Stimulated activated CD8-positive, alpha-beta memory T cell treated with anti-CD3 and anti-CD28 coated beads, Interleukin-2, amount 100 ng/mL, for 1 hour (primary cell): ENCODE results near the gene CNTFR.
A peak's percentile ranks its signal among the peaks of the same experiment; 100 is the strongest.

Experiments
- DNase-seq, 2 donors: peaks; one replicate each; pipeline ENCODE4 v3.0.0-alpha.2; 2020; ENCODE audit warnings: low read depth in 2 of 2

The CNTFR gene

DNA sequence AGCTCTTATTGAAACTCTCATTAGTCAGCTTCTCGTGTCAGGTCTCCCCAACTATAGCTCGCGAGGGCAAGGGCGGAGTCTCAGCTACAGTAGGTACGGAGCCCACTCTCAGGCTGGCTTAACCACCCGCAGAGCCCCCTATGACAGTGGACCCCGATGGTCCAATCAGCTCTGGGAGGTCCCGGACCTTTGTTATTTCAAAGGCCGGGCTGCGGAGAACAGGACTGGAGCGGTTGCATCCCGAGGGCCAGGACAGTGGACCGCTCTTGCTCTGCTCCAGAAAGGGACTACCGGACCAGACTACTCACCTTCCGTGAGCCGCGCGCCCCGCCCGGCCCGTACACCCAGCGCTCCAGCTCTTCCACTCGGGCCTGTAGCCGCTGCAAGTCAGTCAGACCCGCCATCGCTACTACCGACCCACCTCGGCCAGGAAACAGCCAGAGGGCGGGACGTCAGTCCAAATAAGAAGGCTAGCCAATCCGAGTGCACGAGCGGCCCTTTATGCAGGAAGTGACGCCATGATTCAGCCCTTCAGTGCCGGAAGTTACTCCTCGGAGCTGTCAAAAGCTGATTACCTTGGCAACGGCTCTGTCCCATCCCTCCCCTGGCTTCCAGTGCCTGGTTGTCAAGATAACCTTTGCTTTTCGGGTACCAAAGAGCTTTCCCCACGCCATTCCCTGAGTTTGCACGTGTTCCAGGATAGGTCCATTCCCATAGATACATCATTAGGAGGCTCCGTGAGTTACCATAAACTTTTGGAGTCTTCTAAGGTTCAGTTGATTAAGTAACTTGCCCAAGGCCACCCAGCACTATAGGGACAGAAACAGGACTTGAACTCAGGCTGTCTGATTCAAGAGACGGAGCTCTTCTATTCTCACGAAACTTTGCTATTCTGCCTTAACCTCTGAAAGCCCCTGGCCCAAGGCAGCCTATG lies 30.8 kb upstream of the CNTFR start, which contains the start of gene DCTN3:
DCTN3 (minus strand) TSS at position 435 of the 934 bp plus-strand sequence; CDS start at position 404, 31 bp downstream.
- DNase-seq = peak; percentile 75 to 81

DNA sequence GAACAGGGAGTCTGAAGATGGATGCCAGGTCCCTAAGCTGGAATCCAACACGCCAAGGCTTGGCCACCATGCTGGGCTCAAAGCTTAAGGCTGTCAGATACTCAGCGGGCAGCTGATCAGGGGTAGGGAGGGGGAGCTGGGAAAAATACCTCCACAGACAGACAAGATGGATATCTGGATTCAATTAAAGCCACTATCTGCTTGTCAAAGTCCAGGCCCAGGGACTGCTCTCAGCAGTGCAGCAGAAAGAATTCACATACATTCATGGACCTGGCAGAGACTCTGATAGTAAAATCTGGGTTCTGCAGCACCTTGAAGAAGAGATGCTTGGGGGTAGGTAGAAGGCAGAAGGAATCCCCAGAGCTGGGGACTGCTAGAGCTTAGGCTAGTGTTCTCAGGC lies 25.6 kb upstream of the CNTFR start:
- DNase-seq = no peak

DNA sequence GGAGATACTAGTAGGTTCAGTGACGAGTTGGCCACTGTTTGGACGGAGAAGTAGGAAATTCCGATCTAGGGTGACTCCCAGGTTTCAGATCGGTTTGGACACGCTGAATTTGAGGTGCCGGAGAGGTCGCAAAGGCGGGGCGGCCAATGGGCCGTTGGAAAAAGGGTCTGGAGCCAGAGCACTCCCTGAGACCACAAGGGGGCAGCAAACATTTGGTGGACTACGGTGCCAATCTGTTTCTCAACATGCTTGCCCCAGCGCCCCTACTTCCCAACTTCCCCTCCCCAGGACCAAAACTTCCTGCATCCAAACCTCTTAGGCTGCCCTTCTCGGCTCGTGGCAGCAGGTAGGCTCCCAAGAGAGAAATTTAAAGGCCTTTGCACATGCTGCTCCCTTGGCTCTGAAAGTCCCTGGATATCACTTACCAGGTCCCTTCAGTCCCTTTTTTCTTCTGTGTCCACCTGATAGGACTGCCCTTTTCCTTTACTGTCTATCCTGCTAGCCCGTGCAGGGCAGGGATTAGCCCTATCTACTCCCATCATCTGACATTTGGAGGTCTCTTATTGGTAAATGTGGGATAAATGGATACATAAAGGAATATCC lies 23.4 kb upstream of the CNTFR start:
- peak in 1 of 2 donors; percentile 47 for DNase-seq

DNA sequence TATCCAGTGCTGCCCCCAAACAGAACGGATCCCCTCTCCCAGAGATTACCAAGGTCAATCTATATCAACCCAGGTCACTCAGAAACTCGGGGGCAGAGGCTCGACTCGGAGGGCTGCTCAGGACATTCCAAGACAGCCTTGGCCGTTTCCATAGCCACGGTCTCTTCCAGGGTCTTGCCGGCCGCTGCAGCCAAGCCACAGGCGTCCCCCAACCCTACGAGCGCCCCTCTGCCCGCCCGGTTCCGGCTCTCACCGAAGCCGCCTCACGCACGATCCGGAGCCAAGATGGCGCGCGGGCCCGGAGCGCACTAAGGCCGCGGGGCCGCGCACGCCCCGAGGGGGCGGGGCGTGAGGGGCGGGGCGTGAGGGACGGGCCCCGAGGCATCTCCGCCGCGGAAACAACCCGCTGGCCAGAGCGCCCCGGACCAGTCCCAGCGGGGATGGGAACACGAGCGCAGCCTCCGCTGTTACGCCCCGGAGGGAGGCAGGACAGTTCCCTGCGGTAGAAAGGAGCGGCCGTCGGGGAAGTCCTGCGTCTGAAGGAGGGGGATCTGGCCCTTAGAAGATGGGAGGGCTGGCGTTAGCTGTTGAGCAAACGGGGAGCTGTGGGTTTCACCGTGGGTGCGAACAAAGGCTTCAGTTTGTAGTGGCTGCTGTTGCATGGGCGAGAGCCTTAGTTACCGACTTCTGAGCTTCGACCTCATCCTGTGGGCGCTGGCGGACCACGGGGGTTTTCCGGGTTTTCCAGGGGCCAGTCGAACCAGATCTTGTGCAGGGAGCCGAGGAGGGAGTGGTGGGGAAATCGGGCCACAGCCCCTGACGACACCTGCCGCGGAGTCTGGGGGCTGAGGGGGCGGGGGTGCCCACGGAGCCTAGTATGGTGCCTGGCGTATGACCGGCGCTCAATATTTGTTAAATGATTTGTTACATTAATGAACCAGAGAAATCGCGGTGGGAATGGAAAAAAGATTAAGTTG lies 22.6 kb upstream of the CNTFR start, which contains the start of gene RPP25L:
RPP25L (minus strand) TSS at position 287 of the 977 bp plus-strand sequence. CDS start 801 bp downstream, outside the sequence.
- DNase-seq = peak; percentile 64 to 77

DNA sequence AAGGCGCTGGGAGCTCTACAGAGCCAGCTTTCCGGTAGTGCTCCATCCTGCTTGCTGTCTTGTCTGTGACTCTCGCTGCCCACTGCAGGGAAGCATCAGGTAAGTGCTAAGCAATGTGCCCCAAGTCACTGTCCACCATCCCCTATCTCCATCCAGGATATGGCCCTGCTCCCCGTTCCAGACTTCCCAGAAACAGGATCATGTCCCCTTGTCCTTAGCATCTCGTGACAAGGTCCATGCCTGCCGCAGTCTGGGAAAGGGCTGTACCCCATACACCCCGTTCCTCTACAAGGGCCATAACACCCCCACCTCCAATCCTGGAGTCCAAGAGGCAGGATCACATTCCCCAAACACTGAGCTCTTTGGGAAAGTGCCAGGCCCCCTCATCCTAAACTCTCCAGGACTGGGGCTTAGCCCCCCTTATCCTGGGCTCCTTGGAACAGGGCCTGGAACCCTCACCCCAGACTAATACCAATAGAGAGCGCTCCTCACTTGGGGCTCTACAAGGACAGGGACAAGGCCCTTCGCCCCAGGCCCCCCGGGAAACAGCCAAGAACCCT lies 21.8 kb upstream of the CNTFR start:
- no peak for DNase-seq

DNA sequence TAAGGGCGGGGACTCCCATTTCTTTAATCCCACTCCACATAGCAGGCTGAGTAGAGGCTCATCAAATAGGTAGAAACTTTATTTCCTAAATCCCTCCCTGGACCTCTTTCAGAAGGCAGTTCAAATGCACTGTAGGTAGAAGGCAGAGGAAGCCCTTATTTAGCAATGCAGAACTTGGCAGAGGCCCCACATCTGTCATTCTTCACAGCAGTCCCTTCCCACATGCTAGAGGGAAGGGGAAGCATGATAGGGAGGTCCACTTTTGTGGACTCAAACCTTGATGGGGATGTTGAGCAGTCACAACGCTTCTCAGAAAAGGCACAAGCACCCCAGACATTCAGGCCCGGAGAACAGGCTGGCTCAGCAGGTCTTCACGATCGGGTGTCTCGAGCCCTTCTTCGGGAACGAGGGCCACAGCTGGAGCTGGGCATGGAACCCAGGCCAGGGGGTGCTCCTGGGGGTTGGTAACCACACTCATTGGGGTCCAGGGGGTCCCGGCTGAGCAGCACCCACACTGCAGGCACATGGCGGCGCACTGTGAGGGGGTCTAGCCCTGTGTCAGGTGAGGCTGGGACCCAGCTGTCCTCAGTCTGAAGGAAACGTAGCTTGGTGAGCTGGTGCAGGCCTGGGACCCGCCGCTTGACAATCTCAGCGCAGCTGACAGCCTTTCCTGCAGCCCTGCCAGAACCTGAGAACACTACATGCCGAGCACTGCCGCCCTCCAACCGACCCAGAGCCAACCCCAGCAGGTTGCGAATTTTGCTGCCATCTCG lies 21.1 kb upstream of the CNTFR start:
- no peak for DNase-seq

DNA sequence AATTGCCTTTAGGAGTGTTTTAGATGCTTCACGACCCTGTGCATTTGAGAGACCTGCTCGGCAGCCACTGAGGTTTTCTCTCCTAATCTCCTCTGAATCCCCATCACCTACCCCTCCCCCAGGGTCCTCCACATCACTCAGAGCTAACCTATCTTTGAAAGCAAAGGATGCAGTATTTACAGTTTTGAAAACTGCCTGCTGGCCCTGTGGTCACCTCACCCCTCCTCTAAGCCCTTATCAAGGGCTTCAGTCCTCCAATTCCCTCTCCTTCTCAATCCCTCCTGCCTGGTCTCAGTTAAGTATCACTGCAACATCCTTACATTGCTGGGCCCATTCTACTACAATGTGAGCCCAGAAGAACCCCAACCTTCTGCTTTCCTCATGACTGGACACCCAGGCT lies 17.8 kb upstream of the CNTFR start:
- no peak for DNase-seq

DNA sequence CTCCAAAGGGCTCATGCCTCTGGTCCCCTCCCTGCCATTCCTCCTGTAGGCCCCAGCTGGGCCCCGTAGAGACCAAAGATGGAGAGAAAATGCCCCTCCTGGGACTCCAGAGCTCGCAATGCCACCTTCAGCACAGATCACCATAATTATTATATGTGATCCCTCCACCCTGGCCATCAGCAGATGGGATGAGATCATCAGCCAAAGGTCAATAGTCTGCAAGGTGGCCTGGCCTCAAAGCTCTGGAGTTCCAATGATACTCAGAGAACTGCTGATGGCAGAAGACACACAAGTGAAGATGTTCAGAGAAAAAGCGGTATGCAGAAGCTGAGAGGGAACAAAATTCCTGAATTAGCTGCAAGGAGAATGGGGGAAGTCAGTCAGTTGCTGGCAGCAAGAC lies 17.4 kb upstream of the CNTFR start:
- no peak for DNase-seq

DNA sequence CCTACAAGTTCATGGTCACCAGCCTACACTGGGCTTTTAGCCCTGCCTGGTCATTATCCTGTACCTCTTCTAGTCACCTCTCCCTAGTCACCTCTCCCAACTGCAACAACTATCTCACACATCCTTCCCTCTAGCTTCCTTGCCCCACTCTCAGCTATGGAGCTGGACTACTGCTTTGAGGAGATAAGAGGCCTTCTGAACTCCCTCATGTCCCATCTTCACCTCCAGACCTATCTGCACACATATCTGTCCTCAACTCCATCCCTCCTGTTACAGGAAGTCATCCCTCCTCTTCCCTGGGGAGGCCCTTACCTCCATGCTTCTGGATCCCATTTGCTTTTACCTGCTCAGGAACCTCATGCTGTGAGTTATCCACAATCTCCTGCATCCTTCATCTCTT lies 16.7 kb upstream of the CNTFR start:
- DNase-seq = no peak

DNA sequence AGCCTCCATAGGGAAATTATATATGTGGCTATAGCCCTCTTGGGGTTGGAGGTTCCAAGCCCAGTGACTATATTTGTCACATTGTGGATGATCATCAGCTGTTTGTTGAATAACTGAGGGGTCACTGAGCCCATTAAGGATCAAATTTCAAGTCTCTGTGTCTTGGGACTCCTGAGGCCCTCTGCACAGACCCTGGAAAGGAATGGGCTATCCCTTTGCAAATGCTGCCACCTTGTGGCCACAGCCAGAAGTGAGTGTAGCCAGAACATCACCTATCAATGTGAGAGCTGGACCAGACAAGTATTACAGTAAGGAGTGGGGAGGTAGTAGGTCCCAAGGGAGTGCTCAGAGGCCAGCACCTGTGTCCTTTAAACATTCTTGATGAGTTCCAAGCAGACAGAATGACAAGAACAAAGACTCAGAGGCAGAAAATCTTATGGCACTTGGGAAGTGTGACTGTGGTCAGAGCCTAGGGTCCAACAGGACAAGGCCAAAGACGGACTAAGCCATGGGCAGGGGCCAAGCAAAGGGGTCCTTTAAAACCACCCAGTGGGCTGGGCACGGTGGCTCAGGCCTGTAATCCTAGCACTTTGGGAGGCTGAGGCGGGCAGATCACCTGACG lies 14.2 kb upstream of the CNTFR start:
- peak; percentile 67 to 68 for DNase-seq

DNA sequence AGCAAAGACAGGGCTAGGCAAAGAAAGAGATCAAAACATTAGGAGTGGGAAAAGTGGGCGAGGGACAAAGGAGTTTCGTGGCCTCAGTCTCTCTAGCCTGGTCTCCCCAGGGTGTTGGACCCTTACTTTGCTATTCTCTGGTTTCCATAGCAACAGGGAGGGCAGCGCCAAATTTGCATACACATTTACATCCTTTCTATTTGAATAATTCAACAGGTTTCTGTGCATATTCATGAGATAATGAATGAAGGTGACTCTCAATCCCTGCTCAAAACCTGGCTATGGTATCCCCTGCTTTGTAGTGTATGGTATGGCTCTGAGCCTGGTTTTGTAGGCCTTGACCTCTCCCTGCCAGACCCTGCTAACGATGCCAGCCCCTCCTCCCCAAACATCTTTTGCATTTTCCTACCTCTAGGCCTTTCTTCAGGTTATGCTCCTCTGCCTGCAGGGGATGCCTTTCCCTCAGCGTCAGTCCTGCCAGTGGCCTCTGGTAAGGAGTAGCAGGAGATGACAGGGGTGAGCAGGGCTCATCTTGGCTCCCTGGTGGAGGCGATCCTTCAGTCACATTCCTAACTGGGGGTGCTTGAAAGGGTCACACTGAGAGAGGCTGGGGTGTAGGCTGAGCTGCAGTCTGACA lies 12.5 kb upstream of the CNTFR start:
- DNase-seq = no peak

DNA sequence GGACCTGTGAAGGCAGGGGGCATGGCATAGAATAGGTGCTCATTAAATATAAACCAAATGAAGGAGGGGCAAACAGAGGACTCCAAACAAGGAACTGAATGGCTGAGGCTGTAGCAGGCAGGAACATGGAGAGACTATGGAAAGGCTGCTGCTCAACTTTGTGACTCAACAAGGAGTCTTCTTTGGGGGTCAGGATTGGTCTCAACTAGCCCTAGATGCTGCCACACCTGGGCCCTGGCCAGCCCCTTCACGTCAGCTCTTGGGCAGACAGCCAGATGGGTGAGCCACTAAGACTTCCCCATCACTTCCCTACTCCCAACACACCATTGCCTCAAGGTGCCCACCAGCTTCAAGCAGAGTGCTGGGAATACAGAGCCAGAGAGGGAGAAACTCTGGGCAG lies 11.4 kb upstream of the CNTFR start:
- no peak for DNase-seq

DNA sequence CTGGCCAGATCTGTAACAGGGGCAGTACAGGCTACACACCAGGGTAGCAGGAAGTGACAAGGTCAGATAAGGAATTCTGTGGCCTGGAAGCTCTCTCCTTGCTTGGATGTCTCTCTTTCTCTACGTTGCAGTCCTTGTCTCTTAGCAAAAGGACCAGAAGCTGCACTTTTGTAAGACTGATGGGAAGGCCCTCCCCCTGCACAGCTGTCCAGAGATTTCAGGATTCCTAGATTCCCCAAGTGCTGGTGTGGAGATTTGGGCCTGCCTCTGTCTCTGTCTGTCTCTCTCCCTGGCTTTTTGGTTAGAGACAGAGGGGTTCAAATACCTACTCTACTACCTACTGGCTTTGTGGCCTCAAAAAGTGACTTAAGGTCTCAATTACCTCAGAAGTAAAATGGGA lies 10.0 kb upstream of the CNTFR start:
- DNase-seq = no peak

DNA sequence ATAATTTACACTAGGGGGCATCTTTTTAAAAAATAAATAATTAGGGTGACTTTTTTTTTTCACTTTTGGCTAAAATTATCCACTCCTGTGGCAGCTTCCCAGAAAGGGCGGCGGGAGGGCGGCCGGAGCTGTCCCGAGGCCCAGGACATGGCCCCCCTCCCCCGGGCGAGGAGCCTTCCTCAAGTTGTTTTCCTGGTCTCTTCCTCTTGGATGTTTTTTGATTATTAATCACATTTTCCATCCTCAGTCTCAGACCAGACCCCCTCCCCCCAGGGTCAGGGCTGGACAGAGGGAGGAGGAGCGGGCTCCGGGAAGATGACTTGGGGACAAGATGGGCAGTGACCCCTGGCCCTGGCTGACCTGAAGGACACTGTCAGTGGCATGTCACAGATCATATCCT lies 4.7 kb upstream of the CNTFR start:
- no peak for DNase-seq

DNA sequence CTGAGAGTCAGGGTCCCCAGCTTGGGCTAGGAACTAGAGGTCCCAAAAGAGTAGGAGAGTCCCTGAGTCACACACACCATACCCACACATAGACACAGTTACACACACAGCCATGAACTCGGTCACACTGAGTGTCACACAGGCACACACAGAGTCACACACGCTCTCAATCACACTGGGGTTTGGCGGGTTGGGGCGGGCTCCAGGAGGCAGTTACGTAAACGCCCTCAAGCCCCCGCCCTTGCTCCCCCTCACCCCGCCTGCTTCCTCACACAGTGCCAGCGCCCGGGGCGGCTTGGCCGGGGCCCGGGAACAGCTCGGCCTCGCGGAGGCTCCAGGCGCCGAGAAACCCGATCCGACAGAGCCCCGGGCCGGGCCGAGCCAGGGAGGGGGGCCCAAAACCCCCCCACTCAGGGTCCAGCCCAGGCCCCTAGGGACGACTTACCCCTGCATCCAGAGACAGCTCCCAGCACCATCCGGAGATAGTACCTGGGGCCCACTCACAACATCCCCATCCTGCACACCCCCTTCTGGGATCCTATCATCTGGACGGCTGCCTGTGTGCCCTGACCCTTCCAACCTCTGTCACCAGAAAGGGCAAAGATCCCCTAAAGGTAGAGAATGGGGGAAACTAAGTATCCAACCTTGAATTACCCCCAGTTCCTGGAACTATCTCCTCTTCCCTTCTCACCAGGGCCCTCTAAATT lies 3.5 kb upstream of the CNTFR start:
- DNase-seq = no peak

DNA sequence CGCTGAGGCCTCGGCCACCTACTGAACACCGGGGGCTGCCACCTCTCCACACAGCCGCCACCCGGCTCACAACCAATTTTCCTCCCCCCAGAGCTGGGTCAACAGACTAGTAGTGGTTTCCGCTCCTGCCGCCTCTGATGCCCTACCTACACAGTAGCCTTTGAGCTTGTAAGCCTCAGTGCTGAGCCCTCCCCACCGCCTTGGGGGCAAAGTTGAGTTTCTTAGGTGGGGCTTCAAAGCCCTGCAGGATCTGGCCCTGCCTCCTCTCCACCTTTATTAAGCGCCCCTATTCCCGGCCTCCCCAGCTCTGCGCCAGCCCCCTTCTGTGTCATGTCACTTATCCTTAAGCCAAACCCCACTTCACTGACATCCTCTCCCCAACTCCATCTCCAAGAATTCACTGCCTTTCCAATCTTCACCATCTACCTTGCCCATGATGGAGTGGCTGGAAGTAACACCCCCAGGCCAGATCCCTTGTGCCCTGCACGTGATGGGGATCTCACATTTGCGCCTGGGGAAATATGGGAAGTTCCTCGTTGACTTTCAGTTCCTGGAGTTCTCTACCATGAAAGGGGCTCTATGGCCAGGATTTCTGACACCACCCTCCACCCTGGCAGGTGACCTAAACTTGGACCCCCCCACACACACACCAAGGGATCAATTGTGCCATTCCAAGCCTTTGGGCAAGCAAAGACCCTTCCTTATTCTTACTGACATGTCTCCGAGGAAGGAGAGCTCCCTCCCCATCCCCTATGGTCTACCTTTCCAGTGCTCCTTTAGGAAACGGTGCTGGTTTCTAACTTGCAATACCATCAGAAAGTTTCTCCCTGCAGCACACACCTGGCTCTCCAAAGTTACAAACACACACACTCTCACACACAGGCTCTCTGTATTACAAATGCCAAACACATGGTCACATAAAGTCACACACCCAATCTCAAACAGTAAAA lies 2.7 kb upstream of the CNTFR start:
- DNase-seq = no peak

DNA sequence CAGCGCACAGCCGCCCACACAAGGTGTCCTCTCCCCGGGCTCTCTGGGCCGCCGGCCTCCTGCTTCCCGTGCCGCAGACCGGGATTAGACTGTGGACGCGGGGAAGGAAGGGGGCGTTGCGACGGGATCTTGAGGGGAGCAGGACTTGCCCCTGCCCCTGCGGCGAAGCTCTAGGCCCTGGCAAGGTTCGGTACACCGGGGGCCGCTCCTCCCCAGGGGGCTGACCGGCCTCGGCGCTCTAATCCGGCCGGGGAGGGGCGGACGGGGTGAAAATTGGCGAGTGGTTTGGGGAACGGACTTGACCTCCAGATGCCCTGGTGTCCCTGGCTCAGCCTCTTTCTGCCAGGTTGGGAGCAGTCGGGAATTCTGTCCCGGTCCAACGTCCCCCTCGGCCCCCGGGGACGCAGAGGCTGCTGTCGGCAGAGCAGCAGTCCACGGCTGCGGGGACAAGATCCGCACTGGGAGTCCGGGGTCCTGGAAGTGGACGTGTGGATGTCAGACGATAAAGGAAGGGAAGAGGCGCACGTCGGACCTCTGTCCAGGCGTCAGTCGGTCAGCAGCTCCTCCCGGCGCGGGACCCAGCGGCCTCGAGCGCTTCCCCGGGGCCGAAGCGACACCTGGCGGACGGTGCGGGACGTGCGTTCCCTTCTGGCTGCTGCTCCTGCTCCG lies 1.9 kb upstream of the CNTFR start:
- peak; percentile 53 to 62 for DNase-seq
